NCI-H1048 (cell line): ENCODE measurements around the gene CTNNA2.

Source experiments
- DNase-seq: peaks from one replicate; lab custom pipeline; 2025; lab: John Stamatoyannopoulos, UW

CTNNA2 gene

DNA sequence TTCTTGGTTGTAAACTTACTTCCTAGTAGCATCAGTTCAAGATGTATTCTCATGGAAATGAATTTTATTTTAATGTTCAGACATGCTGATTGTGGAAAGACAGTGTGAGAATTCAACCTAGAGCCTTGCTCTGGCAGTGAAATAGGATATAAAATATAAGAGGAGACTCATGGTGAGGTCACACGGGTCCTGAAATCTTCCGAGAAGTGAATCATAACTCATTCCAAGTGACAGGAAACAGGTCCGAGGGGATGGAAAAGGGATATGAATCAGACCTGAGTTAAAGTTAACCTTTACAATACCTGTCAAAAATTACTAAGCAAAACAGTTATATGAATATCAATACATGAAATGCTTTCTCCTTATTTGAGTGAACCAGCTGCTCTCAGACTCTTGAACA lies 976.9 kb downstream of the CTNNA2 start:
- no peak for DNase-seq

DNA sequence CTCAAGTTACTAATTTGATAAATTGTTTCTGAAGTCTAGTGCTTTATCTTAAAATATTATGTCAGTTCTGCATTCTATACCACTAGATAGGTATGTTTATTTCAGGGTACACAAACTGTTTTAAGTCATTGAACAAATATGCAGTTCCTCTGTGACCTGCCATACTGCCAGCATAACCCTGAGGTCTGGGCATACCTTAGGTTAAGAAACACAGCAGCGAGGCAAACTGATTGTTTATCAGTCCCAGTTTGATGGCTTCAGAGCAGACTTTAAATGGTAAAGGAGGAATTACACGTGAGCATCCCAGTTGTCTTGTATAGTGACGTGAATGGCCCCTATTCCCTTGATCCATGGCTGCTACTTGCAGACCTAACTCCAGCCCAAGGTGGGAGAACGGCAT lies 978.1 kb downstream of the CTNNA2 start:
- DNase-seq = no peak

DNA sequence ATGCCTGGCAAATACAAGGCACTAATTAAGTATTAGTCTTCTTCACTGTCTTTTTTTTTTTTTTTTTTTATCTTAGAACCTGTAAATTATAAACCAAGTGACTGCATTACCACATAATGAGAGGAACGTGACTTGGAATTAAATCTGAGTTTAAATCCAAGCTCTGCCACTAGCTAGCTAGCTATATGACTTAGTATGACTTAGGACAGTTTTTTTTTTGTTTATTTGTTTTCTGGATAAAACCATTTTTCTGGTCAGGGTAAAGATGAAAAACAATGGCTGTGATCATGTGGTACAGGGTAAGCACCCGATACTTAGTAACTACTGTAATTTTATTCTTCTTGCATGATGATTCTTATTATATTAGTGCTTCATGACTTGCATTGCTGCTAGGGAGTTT lies 983.5 kb downstream of the CTNNA2 start:
- no peak for DNase-seq

DNA sequence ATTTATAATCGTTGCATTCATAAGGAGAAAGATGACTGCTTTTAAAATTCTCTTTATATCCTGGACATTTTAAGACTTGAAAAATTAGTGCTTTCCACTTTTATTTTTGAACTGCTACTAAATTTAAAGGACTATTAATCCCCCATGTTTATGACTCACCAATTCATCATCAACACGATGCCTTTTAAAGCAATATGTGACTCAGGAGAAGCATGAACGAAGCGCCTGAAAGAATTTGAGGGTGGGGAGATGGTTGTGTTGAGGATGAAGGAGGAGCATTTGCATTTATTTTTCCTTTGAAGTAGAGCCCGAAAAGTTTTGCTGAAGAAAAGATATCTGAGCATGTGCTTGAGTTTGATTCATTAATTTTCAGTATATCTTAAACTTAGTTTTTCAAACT lies 983.9 kb downstream of the CTNNA2 start:
- no peak for DNase-seq

DNA sequence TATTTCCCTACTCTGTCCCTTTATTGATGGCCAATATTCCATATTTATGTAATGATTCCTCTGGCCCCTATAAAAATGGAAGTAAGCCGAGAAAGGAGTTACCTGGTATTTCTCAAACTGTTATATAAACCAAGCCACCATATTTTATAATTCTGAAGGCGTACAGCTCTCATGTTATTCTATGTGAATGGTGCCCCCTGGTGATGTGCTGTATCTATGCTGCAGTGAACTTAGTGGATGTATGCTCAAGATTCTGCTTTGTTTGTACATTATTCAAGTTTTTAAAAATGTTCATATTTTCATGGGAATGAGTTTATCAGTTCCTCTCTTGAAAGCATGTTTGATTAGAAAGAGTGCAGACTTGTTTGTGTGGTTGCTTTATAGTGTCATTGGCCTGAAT lies 986.2 kb downstream of the CTNNA2 start:
- DNase-seq = no peak

DNA sequence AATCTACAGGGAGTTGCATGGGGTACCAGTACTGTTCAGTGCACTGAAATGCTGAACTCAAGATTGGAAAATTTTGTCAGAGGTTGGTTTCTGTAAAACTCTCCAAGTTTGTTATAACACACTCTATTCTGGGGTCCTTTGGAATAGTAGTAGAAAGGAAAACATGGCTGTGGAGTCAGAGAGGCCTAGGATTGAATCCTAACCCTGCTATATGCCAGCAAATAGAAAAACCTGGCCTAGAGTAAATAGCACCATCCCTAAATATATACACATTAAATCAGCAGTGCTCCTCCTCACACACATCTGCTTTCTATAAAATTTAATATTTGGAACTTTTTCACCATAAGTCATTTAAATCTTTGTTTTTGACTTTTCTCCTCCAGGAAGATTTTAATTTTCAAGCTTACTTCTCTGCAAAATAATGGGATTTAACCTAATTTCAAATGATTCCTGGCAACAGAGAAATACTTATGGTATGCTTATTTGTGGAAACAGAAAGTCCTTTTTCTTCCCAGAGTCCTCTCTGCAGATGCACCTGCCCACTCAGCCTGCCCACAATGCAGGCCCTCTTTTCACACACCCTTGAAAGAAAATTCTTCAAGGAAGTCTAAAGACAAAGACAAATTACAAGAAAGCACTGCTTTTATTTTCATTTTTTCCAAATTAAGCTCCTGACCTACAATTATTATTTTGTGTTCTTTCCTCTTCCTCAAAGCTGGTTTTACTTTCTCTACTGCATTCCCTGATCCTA lies 989.2 kb downstream of the CTNNA2 start:
- DNase-seq = no peak

DNA sequence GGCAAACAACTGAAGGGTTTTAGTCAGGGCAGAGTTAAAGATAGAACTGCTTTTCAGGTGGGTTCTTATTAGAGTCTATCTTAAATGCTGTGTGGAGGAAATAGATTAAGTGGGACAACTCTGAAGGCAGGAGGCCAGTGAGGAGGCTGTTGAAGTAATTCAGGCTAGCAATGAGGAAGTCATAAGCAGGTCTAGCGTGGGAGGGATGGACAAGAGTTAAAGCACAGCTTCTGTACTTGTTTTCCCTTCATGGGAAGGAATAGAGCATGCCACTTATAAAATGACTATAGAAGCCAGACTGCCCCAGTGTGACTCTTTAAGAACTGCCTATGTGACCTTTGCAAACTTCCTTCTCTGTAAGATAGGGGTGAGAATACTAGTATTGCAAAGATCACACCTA lies 993.7 kb downstream of the CTNNA2 start:
- DNase-seq = no peak

DNA sequence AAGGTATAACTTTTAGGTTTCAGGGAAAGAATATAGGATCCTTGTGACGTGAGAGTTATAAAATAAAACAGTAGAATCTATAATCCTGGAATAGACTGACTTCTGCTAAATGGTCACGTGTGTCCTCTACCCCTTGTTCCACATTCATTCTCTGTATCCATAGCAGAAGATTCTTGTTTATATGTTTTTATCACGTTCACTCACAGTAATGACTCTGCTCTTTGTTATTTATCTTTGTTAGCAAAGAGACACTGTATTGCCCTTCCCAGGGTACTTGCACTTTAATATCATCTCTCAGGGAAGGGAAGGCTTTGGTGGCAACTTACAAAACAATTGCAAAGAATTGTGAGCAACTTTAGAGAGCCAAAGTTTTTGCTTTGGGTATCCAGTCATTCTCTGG lies 997.9 kb downstream of the CTNNA2 start:
- DNase-seq = no peak

DNA sequence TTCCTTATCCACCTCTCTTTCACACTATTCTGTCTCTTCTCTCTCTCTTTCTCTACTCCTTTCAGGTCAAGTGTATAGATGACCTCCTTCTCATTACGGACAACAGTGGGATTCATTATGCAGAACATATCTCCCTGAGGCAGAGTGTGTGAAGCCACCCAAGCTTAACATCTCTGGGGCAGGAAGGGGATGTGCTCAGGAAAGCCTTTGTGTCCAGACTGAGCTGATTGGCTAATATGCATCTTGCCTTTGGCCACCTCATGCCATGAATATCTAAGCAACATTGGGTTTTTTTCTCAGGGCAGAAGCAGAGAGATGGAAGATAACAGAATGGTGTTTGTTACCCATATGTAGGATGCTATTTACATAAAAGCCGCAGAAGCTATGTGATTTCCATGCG lies 1003.1 kb downstream of the CTNNA2 start:
- DNase-seq = no peak

DNA sequence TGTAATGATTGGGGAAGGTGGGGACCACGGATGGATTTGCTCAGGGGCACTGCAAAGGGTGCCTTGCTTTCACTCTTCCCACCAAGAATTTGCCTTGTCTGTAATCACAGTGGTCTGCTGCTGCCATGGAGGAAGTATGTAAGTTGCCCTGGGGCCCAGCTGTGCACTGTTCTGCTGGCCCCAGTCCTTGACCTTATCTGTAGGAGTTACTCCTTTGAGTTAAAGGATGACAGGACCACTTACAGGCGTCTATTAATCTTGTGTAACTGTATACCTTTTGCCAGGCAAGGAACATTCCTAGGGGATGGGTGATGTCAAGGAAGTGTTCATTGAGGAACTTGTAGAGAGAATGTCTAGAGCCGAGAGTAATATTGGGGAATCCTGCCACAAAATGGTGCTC lies 1004.5 kb downstream of the CTNNA2 start:
- no peak for DNase-seq

DNA sequence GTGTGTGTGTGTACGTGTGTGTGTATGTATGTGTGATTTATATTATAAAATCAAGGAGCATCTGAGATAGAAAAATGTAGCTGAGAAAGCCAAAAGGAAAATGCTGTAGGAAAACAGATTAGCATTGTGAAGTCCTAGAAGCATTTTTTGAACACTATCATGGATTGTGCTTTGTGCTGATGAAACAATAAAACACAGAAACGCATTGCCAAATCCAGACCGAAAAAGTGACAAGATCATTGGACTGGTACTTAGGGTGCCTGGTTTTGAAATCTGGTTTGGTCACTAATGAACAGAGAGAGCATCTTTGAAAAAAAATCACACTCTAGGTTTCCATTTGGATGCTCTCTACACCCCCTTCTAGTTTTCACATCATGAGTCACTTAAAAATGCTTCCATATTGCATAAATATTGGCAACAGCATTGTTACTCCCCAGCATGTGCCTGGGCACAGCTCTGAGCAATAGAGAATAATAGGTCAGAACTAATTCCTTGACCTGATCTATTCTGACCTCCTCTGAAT lies 1006.3 kb downstream of the CTNNA2 start:
- DNase-seq = no peak

DNA sequence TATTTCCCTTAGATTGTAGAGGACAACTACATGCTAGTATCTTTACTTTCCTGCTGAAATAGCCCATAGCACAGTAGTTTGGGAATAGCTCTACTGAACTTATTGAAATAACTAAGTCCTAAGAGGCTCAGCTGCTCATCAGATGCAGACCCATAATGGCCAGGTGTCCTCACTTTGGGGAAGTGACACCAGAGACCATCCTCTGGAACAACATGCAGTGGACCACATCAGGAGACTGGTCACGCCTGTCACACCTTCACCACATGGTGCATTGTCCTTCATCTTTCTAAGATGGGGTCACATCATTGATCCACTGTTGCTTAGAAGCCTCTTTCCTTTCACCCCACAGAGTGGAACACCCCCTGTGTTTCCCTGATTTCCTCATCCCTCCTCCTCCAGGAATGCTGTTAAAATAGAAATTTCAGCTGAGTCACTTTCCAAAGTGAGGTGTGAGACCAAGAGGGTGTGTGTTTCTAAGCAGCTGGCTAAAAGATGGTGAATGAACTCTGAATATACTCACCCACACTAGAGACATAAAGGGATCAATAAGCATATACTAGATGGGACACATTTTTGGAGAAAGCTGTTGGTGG lies 1006.9 kb downstream of the CTNNA2 start:
- no peak for DNase-seq

DNA sequence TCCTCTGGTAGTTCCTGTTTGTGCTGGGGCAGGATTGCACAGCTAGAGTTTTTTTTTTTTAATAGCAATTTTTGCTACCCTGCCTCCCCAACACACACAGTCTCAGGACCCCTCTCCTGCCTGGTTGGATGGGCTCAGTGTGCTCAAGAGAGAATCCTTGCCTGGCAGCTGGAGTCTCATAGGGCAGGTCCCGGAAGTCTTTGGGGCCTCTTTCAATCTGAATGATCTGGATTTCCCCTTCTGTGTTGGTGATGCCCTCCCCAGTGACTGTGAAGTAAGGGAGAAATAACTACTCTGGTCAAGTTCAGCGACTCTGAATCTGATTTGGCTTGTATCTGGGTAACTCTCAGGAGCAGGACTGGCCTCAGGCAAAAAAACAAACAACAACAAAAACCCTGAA lies 1012.3 kb downstream of the CTNNA2 start:
- DNase-seq = no peak

DNA sequence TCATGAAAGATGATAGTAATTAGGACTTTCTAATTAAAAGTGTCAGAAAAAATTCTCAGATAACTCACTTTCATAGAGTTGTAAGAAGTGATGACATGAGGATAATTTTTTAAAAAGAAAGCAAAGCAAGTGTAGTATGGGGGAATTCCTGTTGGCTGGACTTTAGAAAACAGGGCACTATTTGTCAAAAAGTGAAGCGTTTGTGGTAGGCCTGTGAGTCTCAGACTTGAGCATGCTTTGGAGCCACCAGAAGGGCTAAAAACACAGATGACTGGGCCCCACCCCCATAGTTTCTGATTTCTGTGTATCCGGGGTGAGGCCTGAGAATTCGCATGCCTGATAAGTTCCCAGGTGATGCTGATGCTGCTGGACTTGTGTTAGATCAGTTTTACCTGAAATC lies 1014.3 kb downstream of the CTNNA2 start:
- no peak for DNase-seq

DNA sequence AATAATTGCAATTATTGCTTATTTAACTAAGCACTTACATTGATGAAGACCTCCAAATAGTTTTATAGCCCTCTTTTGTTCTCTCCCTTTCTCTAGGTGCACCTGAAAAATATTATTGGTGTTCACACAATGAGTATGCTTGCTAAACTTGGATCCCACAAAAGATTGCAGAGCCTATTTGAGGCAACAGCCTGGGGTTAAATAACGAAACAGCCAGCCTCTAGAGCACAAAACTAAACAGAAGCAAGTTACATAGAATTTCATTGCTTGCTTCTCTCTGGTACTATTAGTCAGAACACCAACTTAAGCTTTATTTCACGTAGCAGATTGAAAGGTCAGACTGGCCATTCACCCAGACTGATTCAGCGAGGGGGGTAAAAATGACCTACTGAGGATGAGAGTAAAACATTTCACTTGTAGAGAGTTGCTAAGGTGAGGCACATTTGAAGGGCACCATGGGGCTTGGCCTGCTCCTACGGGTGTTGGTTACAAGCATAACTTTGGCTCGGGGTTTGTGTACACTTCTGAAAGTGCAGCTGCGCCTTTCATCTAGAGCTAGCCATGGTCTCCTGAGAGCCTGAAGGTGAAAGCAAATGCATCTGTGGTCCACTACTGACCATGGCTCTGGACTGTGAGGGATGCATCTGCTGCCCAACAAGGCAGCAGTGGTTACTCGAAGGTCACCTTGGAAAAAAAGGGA lies 1016.8 kb downstream of the CTNNA2 start:
- no peak for DNase-seq

DNA sequence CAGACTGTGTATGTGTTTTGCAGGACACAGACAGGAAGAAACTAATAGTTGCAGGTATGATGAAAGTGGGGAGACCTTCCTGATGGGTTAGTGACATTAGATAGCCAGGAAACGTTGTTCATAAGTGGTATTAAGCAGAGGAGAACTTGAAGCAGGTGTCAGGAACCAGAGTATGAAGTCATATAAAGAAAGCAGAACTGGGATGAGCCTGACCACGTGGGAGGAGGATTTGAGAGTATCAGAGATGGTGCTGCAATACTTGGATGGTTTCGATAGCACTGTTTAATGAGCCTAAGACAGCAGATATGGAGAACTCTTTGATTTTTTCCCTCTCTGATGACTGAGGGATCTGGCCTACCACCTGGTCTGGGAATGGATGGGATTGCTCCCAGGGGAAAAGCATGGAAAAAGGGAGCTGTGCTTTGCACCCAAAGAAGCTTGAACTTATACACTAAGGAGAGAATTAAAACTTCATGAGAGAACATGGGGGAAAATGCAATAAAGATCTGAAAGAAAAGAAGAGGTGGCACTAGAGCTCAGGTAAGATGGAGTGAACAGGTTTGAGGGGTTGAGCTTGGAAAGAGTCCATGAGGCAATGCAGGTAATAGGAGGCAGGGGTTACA lies 1017.7 kb downstream of the CTNNA2 start:
- no peak for DNase-seq

DNA sequence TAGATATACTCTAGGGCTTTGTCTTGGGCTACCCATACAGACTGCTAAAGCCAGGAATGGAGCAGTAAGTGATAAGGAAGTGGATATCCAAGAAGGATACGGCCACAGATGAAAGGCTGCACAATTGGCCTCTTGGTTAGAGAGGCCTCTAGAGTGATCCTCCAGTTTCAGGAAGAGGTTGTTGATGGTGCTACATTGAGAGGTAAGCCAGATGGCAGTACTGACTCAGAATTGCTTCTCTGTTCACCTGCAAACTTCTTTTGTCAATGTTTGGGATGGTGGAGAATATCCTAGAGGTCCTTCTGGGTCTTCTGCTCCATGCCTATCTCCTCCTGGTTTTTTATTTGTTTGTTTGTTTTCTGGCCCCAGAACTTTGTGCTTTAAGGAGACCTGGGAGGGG lies 1018.5 kb downstream of the CTNNA2 start:
- DNase-seq = no peak

DNA sequence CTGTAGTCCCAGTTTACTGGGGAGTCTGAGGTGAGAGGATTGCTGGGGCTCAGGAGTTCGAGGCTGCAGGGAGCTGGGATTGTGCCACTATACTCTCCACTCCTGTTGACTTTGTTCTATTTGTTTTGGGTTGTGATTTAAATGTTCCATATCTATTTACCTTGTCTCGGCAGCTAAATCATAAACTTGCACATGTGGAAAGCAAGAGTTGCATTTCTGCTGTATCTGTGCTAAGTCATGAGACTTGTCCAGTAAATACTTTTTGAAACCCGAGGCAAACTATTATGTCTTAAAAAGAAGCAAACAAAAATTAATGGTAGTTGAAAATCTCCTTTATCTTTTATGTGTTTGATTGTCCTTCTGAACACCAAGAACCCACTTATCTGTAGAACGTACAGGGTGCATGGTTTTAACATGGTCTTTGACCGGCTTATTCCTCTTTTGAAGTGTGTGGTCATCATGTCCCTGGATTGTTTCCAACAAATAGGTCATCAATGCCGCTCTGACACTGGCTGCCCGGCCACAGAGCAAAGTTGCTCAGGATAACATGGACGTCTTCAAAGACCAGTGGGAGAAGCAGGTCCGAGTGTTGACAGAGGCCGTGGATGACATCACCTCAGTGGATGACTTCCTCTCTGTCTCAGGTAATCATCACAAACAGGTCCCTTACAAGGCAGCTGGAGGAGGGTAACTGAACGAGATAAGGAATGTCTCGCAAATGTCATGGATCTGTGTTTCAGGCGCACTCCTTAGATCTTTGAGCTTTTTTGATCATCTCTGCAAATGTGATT lies 1032.8 kb downstream of the CTNNA2 start:
- no peak for DNase-seq

DNA sequence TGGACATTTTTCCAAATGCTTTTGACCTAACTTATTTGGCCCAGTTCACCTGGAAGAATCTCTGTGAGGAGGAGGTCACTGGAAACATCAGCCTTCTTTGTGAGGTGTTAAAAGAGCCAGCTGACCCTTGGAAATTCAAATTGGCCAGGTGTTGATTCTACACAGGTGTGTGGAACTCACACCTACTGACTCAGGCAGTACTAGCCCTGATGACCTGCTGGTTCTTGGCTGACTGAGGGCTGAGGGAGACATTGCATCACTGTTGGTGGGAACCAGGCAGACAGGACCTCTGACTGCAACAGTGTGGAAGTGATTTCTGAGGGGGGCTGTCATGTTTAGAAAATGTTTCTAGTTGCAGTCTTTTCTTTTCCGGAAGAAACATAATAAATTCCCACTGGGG lies 1033.9 kb downstream of the CTNNA2 start:
- DNase-seq = no peak

DNA sequence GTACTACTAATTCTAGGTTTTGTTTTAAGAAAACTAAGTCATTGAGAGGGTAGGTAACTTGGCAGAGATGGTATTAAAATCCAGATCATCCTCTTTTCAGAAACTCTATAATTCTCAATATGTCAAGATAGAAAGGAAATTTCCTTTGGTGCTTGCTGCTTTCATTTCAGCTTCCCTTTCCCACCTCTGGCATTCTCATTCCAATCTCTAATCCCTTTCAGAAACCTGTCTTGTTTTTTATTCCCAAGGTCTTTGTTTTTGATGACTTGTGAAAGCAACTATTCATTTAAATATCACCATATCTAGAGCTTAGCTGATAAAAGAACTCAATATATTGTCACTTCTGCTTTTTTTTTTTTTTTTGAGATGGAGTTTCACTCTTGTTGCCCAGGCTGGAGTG lies 1034.5 kb downstream of the CTNNA2 start:
- DNase-seq = no peak

DNA sequence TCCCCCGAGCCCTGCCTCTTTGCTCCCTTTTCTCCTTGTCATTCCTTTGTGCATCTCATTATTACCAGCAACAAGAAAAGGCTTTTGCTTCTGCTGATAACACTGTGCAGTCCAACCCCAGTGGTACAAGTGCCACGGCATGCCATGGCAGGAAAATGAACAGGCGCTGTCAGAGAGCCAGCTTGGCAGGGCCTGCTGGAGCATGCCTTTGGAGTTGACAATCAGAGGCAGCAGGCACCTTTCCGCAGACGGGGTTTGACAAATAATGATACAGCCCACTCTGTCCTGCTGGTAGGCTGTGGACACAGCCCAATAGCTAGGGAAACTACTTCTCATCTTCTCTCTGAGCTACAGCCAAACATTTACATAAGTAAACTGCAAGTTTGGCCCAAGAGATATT lies 1035.6 kb downstream of the CTNNA2 start:
- no peak for DNase-seq

DNA sequence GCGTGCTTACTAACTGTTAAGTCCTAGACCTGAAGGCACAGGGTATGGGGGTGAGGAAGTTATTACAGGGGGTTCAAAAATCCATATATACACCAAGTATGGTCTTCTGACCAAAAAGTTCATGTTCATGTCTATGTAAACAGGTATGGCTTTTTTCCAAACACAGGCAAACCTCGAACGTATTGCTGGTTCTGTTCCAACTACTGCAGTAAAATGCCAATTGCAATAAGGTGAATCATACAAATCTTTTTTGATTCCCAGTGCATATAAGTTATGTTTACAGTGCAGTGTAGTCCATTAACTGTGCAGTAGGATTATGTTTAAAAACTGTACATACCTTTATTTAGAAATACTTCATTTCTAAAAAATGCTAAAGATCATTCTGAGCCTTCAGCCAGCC lies 1037.0 kb downstream of the CTNNA2 start:
- DNase-seq = no peak
